ENCODE results near the gene ONECUT1.

ONECUT1 gene

GRCh38 chr15:52783929-52784798 lies 6.0 kb downstream of the ONECUT1 start:
- TF ChIP-seq, protein P1, sequence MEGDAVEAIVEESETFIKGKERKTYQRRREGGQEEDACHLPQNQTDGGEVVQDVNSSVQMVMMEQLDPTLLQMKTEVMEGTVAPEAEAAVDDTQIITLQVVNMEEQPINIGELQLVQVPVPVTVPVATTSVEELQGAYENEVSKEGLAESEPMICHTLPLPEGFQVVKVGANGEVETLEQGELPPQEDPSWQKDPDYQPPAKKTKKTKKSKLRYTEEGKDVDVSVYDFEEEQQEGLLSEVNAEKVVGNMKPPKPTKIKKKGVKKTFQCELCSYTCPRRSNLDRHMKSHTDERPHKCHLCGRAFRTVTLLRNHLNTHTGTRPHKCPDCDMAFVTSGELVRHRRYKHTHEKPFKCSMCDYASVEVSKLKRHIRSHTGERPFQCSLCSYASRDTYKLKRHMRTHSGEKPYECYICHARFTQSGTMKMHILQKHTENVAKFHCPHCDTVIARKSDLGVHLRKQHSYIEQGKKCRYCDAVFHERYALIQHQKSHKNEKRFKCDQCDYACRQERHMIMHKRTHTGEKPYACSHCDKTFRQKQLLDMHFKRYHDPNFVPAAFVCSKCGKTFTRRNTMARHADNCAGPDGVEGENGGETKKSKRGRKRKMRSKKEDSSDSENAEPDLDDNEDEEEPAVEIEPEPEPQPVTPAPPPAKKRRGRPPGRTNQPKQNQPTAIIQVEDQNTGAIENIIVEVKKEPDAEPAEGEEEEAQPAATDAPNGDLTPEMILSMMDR (conservative IDR thresholded peaks at IDR 0.05): peak; percentile 28

GRCh38 chr15:52783191-52783829 lies 6.8 kb downstream of the ONECUT1 start:
- no peak overlapping the region for H3K27ac ChIP-seq
- TF ChIP-seq, protein P1 (conservative IDR thresholded peaks at IDR 0.05): no peak

More at GRCh38 chr15:52783929-52784798, 6.0 kb downstream of the ONECUT1 start:
- no peak overlapping the region for H3K27ac ChIP-seq

GRCh38 chr15:52782514-52782913 lies 7.6 kb downstream of the ONECUT1 start:
- TF ChIP-seq, protein P1 (conservative IDR thresholded peaks at IDR 0.05): no peak
- H3K27ac ChIP-seq: no peak overlapping the region

DNA sequence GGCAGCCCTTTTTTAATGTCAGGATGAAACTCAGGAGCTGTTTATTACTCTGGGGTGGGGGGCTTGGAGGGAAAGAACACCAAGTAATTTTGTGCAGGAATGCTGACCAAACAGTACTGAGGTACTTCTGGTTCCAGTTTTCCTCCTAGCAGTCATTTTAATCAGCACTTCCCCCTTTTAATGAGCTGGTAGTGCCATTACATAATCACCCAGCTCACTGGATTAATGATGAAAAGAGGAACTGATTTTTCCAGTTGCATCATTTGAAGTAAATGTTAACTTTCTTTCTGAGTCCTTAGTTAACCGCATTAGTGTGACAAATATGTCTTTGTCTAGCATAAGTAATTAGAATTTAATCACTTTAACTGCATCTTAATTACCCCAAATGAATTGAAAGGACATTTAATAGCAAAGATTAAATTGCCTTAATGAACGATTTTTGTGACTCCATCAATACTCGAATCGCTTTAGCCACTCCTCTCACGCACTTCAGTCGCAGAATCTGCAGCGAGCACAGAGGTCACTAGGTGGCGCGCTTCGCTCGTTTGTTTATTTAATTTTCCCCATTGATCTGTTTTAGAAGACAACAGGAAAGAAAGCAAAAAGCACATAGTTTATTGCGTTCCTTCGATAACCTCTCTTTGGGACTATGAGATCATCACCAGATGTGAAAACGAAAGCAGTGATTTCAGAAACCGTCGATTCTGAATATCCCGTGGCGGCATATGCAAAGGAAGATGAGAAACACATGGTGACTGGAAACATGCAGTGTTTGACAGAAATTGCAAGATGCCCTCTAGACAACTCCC lies 9.8 kb downstream of the ONECUT1 start:
- TF ChIP-seq, protein P1 (conservative IDR thresholded peaks at IDR 0.05): peak; percentile 94
- no peak overlapping the region for H3K27ac ChIP-seq

DNA sequence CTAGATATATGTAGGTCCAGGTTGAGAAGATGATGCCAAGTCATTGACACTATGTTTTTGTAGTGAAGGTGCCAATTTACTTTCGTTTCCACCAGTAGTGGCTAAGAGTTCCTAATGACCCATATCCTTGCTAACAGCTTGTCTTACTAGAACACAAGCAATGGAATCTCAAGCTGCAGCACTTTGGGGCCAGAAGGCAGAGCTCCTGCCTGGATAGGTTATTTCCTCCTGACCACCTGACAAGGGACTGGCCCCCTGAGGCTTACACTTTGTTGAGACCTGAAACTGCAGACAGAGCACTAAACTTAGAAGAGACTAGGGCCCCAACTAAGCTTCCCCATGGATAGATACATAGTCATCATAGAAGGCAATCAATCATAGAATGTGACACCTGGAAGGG lies 11.7 kb downstream of the ONECUT1 start:
- TF ChIP-seq, protein P1 (conservative IDR thresholded peaks at IDR 0.05): no peak
- no peak overlapping the region for H3K27ac ChIP-seq

DNA sequence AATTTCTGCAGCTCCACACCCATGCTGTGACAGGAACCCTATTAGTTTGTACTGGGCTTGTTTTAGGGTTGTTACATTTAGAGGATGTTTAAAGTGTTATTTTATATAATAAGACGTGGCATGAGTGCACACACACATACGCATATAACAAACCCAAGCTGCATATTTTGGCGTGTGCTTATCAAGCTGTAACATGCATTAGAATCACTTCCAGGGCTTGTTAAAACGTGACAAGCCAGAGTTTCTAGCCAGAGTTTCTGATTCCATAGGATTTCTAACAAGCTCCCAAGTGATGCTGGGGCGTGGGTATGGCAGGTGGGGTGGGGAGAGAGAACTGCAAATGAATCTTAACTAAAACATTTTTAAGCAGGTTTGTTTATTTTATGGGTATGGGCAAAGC lies 17.4 kb downstream of the ONECUT1 start:
- TF ChIP-seq, protein P1 (conservative IDR thresholded peaks at IDR 0.05): no peak

GRCh38 chr15:52765785-52766184 lies 24.4 kb downstream of the ONECUT1 start:
- TF ChIP-seq, protein P1 (conservative IDR thresholded peaks at IDR 0.05): peak; percentile 73
- no peak overlapping the region for H3K27ac ChIP-seq

More for the DNA sequence above, 17.4 kb downstream of the ONECUT1 start:
- no peak overlapping the region for H3K27ac ChIP-seq
